Thyroid gland (tissue), 4 donors: Measurements from ENCODE around the gene EVA1A. TPM values are rescaled to one million over a fixed set of nuclear protein-coding genes. Genes with fewer than 3 reads are reported as not detected.

ENCODE experiments used
- DNase-seq, 2 donors: peaks; one replicate each; pipeline ENCODE4 v3.0.0-alpha.2; 2019
- H3K27ac ChIP-seq, 3 donors: fragments of 200-600 bp; sonication (generic); 1 replicate in 2 of 3; 2 replicates in 1 of 3; pipeline ENCODE4 v1.5.1; 2016 to 2019; ENCODE audit warnings: mild to moderate bottlenecking in 1 of 3, moderate library complexity in 1 of 3
- H3K27me3 ChIP-seq: fragments of 200-600 bp; sonication (generic); one replicate; pipeline ENCODE4 v1.5.1; 2019
- H3K36me3 ChIP-seq, 2 donors: fragments of 200-600 bp; sonication (generic); one replicate each; pipeline ENCODE4 v1.5.1; 2016 to 2019
- H3K4me1 ChIP-seq, 2 donors: fragments of 200-600 bp; sonication (generic); one replicate each; pipeline ENCODE4 v1.5.1; 2017 to 2019
- H3K4me3 ChIP-seq, 3 donors: fragments of 200-600 bp; sonication (generic); replicated peaks in 1 of 3; 1 replicate in 2 of 3; 2 replicates in 1 of 3; pipeline ENCODE4 v1.5.1; 2016; ENCODE audit warnings: mild to moderate bottlenecking in 1 of 3
- H3K9me3 ChIP-seq: fragments of 200-600 bp; sonication (generic); one replicate; pipeline ENCODE4 v1.5.1; 2017
- POLR2A ChIP-seq, 2 donors: fragments of 450-650 bp; IDR thresholded peaks; one replicate each; pipeline ENCODE4 v1.6.1; 2017; ENCODE audit warnings: antibody characterized with exemption in 2 of 2, mild to moderate bottlenecking in 2 of 2, moderate library complexity in 1 of 2
- WGBS, 2 donors: methylation state at CpG; one replicate each; pipeline ENCODE4 v1.1.5; 2017; 5-methylcytosine and 5-hydroxymethylcytosine counted together
- intact Hi-C: fragments of 100-400 bp; cut with DNase I; formaldehyde crosslinking; loops from one replicate; pipeline ENCODE4 v1.15.1; 2023
- total RNA-seq, 4 donors: library from RNA; depleted of rRNA; stranded (reverse); fragments of >200 nt; gene quantifications; one replicate each; pipeline ENCODE4 v1.2.3, GENCODE V29; 2016
- TF ChIP-seq, protein P1 (sequence below), 6 experiments: fragments of 200-600 bp in 3 of 6; fragments of 450-650 bp in 3 of 6; sonication (generic) in 3 of 6; IDR thresholded peaks; one replicate each; pipeline ENCODE4 v1.5.1; 2016 to 2019; ENCODE audit warnings: antibody characterized with exemption in 6 of 6, mild to moderate bottlenecking in 2 of 6, inconsistent platforms in 1 of 6, moderate library complexity in 1 of 6

EVA1A gene
- total RNA-seq, 4 donors from 2014 or later = 3.6 to 19.8 (median 12.3) TPM

DNA sequence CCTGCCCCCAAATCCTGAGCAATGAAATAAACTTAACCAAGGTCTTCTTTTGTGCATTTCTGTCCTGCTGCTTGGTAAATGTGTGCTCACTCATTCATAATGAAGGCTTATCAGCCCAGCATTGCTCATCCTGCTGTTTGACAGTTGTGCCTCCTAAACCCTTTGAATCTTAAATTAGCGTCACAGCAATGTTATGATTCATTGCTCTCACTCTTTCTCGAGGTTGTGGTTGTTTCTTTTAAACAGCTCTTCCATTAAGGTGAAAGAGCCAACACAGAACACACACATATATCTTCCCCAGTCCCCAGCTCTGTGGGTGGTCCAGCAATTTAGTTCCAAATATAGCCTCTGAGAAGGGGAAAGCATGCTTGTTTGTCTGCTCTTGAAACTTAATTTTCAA is 84.0 kb downstream of the EVA1A start:
- no peak overlapping the region for H3K4me3 ChIP-seq
- intact Hi-C loops = no loop called here
- WGBS, 2 donors = 25 to 29% methylated on average over 2 of the region's 2 CpGs
- DNase-seq = no peak
- no peaks in the 10 kb centered on the region for H3K36me3 ChIP-seq
- H3K4me1 ChIP-seq = no peaks in the 10 kb centered on the region
- no peaks in the 10 kb centered on the region for H3K9me3 ChIP-seq
- H3K27me3 ChIP-seq = no peaks in the 10 kb centered on the region
- H3K27ac ChIP-seq = no peak overlapping the region
- TF ChIP-seq, protein P1, sequence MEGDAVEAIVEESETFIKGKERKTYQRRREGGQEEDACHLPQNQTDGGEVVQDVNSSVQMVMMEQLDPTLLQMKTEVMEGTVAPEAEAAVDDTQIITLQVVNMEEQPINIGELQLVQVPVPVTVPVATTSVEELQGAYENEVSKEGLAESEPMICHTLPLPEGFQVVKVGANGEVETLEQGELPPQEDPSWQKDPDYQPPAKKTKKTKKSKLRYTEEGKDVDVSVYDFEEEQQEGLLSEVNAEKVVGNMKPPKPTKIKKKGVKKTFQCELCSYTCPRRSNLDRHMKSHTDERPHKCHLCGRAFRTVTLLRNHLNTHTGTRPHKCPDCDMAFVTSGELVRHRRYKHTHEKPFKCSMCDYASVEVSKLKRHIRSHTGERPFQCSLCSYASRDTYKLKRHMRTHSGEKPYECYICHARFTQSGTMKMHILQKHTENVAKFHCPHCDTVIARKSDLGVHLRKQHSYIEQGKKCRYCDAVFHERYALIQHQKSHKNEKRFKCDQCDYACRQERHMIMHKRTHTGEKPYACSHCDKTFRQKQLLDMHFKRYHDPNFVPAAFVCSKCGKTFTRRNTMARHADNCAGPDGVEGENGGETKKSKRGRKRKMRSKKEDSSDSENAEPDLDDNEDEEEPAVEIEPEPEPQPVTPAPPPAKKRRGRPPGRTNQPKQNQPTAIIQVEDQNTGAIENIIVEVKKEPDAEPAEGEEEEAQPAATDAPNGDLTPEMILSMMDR (IDR thresholded peaks at IDR 0.05) = no peak
- no peak for TF ChIP-seq POLR2A (IDR thresholded peaks at IDR 0.05)

- no peaks in the 10 kb centered on the region for H3K9me3 ChIP-seq
- TF ChIP-seq, protein P1 (IDR thresholded peaks at IDR 0.05) = no peak
- no peak for TF ChIP-seq POLR2A (IDR thresholded peaks at IDR 0.05)
- intact Hi-C loops = no loop called here
- H3K27ac ChIP-seq = no peak overlapping the region
- no peaks in the 10 kb centered on the region for H3K4me1 ChIP-seq
- H3K27me3 ChIP-seq = no peaks in the 10 kb centered on the region
- DNase-seq = no peak
- H3K36me3 ChIP-seq = no peaks in the 10 kb centered on the region
- H3K4me3 ChIP-seq = no peak overlapping the region
- 52 to 67% methylated on average over 2 of the region's 2 CpGs for WGBS, 2 donors
Observed at GRCh38 chr2:75475976-75476375, 84.8 kb downstream of the EVA1A start.

DNA sequence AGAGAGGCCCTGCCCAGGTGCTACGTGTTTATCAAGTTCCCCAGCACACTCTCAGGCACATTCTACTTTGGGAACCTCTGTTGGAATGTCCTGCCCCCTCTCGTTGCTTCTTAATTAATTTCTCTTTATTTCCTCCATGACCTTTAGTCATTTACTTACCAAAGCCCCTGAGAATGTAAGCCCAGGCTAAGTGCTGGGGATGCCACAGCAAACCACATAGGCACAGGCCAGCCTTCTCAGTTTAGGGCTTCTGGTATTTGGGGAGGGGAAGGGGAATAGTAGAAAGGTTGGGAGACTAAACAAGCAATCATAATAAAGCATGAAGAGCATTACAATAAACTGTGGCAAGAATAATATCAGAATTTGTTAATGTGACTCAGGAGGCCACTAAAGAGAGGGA is 85.7 kb downstream of the EVA1A start:
- intact Hi-C loops = no loop called here
- 85 to 88% methylated on average over 2 of the region's 2 CpGs for WGBS, 2 donors
- no peak overlapping the region for H3K27ac ChIP-seq
- H3K27me3 ChIP-seq = no peaks in the 10 kb centered on the region
- H3K36me3 ChIP-seq = no peaks in the 10 kb centered on the region
- H3K4me1 ChIP-seq = no peaks in the 10 kb centered on the region
- TF ChIP-seq, protein P1 (IDR thresholded peaks at IDR 0.05) = no peak
- TF ChIP-seq POLR2A (IDR thresholded peaks at IDR 0.05) = no peak
- H3K4me3 ChIP-seq = no peak overlapping the region
- no peaks in the 10 kb centered on the region for H3K9me3 ChIP-seq
- no peak for DNase-seq

DNA sequence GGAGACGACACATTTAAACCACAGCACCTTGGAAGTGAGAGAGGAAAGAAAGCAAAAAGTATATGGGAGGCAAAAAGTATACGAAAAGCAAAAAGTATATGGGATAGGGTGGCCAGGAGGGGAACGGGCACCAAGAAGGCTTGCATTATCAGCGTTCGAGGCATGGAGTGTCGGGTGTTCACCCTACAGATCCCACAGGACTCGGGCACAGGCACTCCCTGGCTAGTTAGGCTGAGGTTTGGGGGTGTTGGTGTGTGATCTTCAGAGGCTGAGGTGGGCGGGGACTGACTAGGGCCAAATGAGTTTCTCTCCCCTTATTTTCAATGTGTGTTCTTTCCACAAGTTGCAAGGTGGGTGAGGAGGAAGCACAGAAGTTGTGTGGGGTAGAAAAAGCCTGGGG is 86.6 kb downstream of the EVA1A start:
- Histone ChIP-seq H3K27me3 (no peaks in the 10 kb centered on the region), H3K36me3 (no peaks in the 10 kb centered on the region), H3K4me3 (no peak overlapping the region), H3K27ac (no peak overlapping the region), H3K9me3 (no peaks in the 10 kb centered on the region), H3K4me1 (no peaks in the 10 kb centered on the region)
- intact Hi-C loops = no loop called here
- no peak for TF ChIP-seq POLR2A (IDR thresholded peaks at IDR 0.05)
- TF ChIP-seq, protein P1 (IDR thresholded peaks at IDR 0.05) = no peak
- 78 to 87% methylated on average over 8 of the region's 8 CpGs for WGBS, 2 donors
- DNase-seq = no peak

DNA sequence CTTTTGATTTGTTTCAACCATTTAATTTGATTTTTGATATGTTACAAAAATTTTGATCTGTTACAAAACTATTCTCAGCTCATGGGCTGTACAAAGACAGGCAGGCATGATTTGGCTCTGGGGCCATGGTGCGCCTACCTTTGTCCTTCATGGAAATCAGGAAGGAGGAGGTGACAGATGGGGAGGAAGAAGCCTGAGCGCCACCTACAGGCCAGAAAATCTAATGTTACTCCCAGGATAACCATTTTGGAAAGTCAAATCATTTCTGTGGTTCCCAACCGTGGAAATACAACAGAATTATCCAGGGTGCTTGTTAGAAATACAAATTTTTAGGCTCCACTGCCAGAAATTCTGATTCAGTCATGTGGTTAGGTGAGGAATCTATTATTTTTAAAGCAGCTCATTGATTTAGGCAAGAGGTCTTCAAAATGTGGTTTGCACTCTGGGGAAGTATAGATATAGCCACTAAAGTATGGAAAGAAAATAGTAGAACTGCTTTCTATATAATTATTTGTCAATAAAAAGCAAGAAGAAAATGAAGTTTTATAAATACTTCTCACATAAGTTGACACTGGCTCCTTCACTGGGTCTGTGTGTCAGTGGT is 93.9 kb downstream of the EVA1A start:
- no peak for TF ChIP-seq POLR2A (IDR thresholded peaks at IDR 0.05)
- TF ChIP-seq, protein P1 (IDR thresholded peaks at IDR 0.05) = peak in 4 of 6 experiments; percentile 21 to 51 (median 39)
- no peaks in the 10 kb centered on the region for H3K36me3 ChIP-seq
- peak; percentile 26 to 38 for DNase-seq
- intact Hi-C loops = no loop called here
- 59 to 62% methylated on average over 3 of the region's 3 CpGs for WGBS, 2 donors
- no peaks in the 10 kb centered on the region for H3K9me3 ChIP-seq
- H3K4me3 ChIP-seq = no peak overlapping the region
- H3K27ac ChIP-seq = no peak overlapping the region
- no peaks in the 10 kb centered on the region for H3K27me3 ChIP-seq
- peaks cover 0 to 4% of the 10 kb centered on the region in 2 donors for H3K4me1 ChIP-seq
